ENCODE measurements around the gene SUN2. TPM values are rescaled to one million over a fixed set of nuclear protein-coding genes. Genes with fewer than 3 reads are reported as not detected.

Gene SUN2
- total and polyA plus RNA-seq, 2 donors (not counting 1 experiment from before 2014, with no cell fraction given), result 27.4 to 76.6 TPM

- no peaks in the 10 kb centered on the region for H3K36me3 ChIP-seq (ENCODE audit: control insufficient read depth, insufficient read depth, low read length)
- no peaks in the 10 kb centered on the region for H3K9me3 ChIP-seq (ENCODE audit: control insufficient read depth, insufficient read depth, low read depth, low read length)
- peak in 1 of 2 donors; percentile 24 for DNase-seq (ENCODE audit: low read depth in 2 of 2)
- H2AFZ ChIP-seq (ENCODE audit: low read length), result no peak overlapping the region
- H4K20me1 ChIP-seq (ENCODE audit: control insufficient read depth, extremely low read depth, insufficient read depth, low read length), result no peaks in the 10 kb centered on the region
- no peak overlapping the region for H3K27ac ChIP-seq (ENCODE audit: insufficient read depth, low read length)
- no peak overlapping the region for H3K4me2 ChIP-seq (ENCODE audit: extremely low read depth, insufficient read depth, low read length)
- no peak overlapping the region for H3K4me3 ChIP-seq (replicated peaks in 1 of 4; ENCODE audit: control extremely low read depth in 1 of 4, insufficient read depth in 1 of 4, low read depth in 3 of 4, low read length in 4 of 4)
- peaks cover 21% of the 10 kb centered on the region for H3K27me3 ChIP-seq (ENCODE audit: control insufficient read depth, insufficient read depth, low read length)
- H3K4me1 ChIP-seq (ENCODE audit: control insufficient read depth, extremely low read depth, insufficient read depth, low read length), result peaks cover 4% of the 10 kb centered on the region
- H3K79me2 ChIP-seq (ENCODE audit: control insufficient read depth, insufficient read depth, low read length), result no peaks in the 10 kb centered on the region
- TF ChIP-seq CTCF (conservative IDR thresholded peaks at IDR 0.05 in 1 of 2, IDR thresholded peaks at IDR 0.05 in 1 of 2; ENCODE audit: low read depth in 1 of 2, low read length in 2 of 2) (no peak), EZH2 (IDR thresholded peaks at IDR 0.05; ENCODE audit: low read length, missing control alignments) (no peak)
- H3K9ac ChIP-seq (ENCODE audit: insufficient read depth, low read length), result no peak overlapping the region
Measured at GRCh38 chr22:38799265-38800002, 43.6 kb upstream of the SUN2 start.

GRCh38 chr22:38798496-38798895, 42.7 kb upstream of the SUN2 start:
- H3K4me3 ChIP-seq (replicated peaks in 1 of 4; ENCODE audit: control extremely low read depth in 1 of 4, insufficient read depth in 1 of 4, low read depth in 3 of 4, low read length in 4 of 4), result no peak overlapping the region
- no peak overlapping the region for H3K27ac ChIP-seq (ENCODE audit: insufficient read depth, low read length)
- H2AFZ ChIP-seq (ENCODE audit: low read length), result no peak overlapping the region
- H4K20me1 ChIP-seq (ENCODE audit: control insufficient read depth, extremely low read depth, insufficient read depth, low read length), result no peaks in the 10 kb centered on the region
- peaks cover under 1% of the 10 kb centered on the region for H3K79me2 ChIP-seq (ENCODE audit: control insufficient read depth, insufficient read depth, low read length)
- H3K4me2 ChIP-seq (ENCODE audit: extremely low read depth, insufficient read depth, low read length), result no peak overlapping the region
- no peak for DNase-seq (ENCODE audit: low read depth in 2 of 2)
- peaks cover 4% of the 10 kb centered on the region for H3K4me1 ChIP-seq (ENCODE audit: control insufficient read depth, extremely low read depth, insufficient read depth, low read length)
- H3K9me3 ChIP-seq (ENCODE audit: control insufficient read depth, insufficient read depth, low read depth, low read length), result no peaks in the 10 kb centered on the region
- peaks cover 21% of the 10 kb centered on the region for H3K27me3 ChIP-seq (ENCODE audit: control insufficient read depth, insufficient read depth, low read length)
- no peaks in the 10 kb centered on the region for H3K36me3 ChIP-seq (ENCODE audit: control insufficient read depth, insufficient read depth, low read length)
- TF ChIP-seq EZH2 (IDR thresholded peaks at IDR 0.05; ENCODE audit: low read length, missing control alignments), result no peak
- no peak for TF ChIP-seq CTCF (conservative IDR thresholded peaks at IDR 0.05 in 1 of 2, IDR thresholded peaks at IDR 0.05 in 1 of 2; ENCODE audit: low read depth in 1 of 2, low read length in 2 of 2)
- no peak overlapping the region for H3K9ac ChIP-seq (ENCODE audit: insufficient read depth, low read length)

GRCh38 chr22:38796262-38796957, 40.6 kb upstream of the SUN2 start:
- Histone ChIP-seq H4K20me1 (ENCODE audit: control insufficient read depth, extremely low read depth, insufficient read depth, low read length) (no peaks in the 10 kb centered on the region), H3K9me3 (ENCODE audit: control insufficient read depth, insufficient read depth, low read depth, low read length) (no peaks in the 10 kb centered on the region), H3K4me1 (ENCODE audit: control insufficient read depth, extremely low read depth, insufficient read depth, low read length) (peaks cover 5% of the 10 kb centered on the region), H3K27me3 (ENCODE audit: control insufficient read depth, insufficient read depth, low read length) (peaks cover 19% of the 10 kb centered on the region), H3K27ac (ENCODE audit: insufficient read depth, low read length) (no peak overlapping the region), H3K36me3 (ENCODE audit: control insufficient read depth, insufficient read depth, low read length) (no peaks in the 10 kb centered on the region), H2AFZ (ENCODE audit: low read length) (no peak overlapping the region), H3K9ac (ENCODE audit: insufficient read depth, low read length) (no peak overlapping the region), H3K4me2 (ENCODE audit: extremely low read depth, insufficient read depth, low read length) (no peak overlapping the region), H3K4me3 (replicated peaks in 1 of 4; ENCODE audit: control extremely low read depth in 1 of 4, insufficient read depth in 1 of 4, low read depth in 3 of 4, low read length in 4 of 4) (no peak overlapping the region), H3K79me2 (ENCODE audit: control insufficient read depth, insufficient read depth, low read length) (peaks cover 4% of the 10 kb centered on the region)
- peak in 1 of 2 donors; percentile 44 for DNase-seq (ENCODE audit: low read depth in 2 of 2)
- TF ChIP-seq EZH2 (IDR thresholded peaks at IDR 0.05; ENCODE audit: low read length, missing control alignments) (no peak), CTCF (conservative IDR thresholded peaks at IDR 0.05 in 1 of 2, IDR thresholded peaks at IDR 0.05 in 1 of 2; ENCODE audit: low read depth in 1 of 2, low read length in 2 of 2) (no peak)

All from fibroblast of lung (primary cell).